Measurements from ENCODE around the gene SLC35B1.
"Not testable (repeated sequence)": the region's sequence is repeated elsewhere in the genome, so short reads cannot be mapped to it uniquely, and the experiment has no call there.

SLC35B1 gene

GRCh38 chr17:49728425-49728824, 20.7 kb upstream of the SLC35B1 start:
- no peaks in the 10 kb centered on the region for H3K36me3 ChIP-seq (ENCODE audit: control insufficient read depth, low read length)
- no peak overlapping the region for H3K4me2 ChIP-seq (ENCODE audit: low read length)
- no peaks in the 10 kb centered on the region for H3K9me3 ChIP-seq (ENCODE audit: control insufficient read depth, insufficient read depth, low read length)
- no peak for TF ChIP-seq CTCF (IDR thresholded peaks at IDR 0.05; ENCODE audit: low read depth, low read length, poor library complexity, severe bottlenecking)
- TF ChIP-seq EZH2phosphoT487 (IDR thresholded peaks at IDR 0.05; ENCODE audit: borderline replicate concordance, low read length) = no peak
- no peak overlapping the region for H3K4me3 ChIP-seq (ENCODE audit: low read length)
- H3K4me1 ChIP-seq (ENCODE audit: control insufficient read depth, low read length) = no peaks in the 10 kb centered on the region
- H3K27ac ChIP-seq (ENCODE audit: low read depth, low read length) = no peak overlapping the region
- no peaks in the 10 kb centered on the region for H3F3A ChIP-seq (ENCODE audit: control insufficient read depth, insufficient read depth)
- no peaks in the 10 kb centered on the region for H4K20me1 ChIP-seq (ENCODE audit: control insufficient read depth, insufficient read depth, low read depth, low read length)
- H3K27me3 ChIP-seq (ENCODE audit: control insufficient read depth, low read length) = no peaks in the 10 kb centered on the region
- H3K9me2 ChIP-seq (replicated peaks; ENCODE audit: control insufficient read depth, low read length) = no peaks in the 10 kb centered on the region
- H3K79me2 ChIP-seq (ENCODE audit: control insufficient read depth, low read length) = no peaks in the 10 kb centered on the region

GRCh38 chr17:49727380-49727779, 19.6 kb upstream of the SLC35B1 start:
- no peak overlapping the region for H3K27ac ChIP-seq (ENCODE audit: low read depth, low read length)
- no peaks in the 10 kb centered on the region for H3F3A ChIP-seq (ENCODE audit: control insufficient read depth, insufficient read depth)
- H3K4me1 ChIP-seq (ENCODE audit: control insufficient read depth, low read length) = no peaks in the 10 kb centered on the region
- H3K9me3 ChIP-seq (ENCODE audit: control insufficient read depth, insufficient read depth, low read length) = no peaks in the 10 kb centered on the region
- no peaks in the 10 kb centered on the region for H3K9me2 ChIP-seq (replicated peaks; ENCODE audit: control insufficient read depth, low read length)
- no peaks in the 10 kb centered on the region for H4K20me1 ChIP-seq (ENCODE audit: control insufficient read depth, insufficient read depth, low read depth, low read length)
- H3K36me3 ChIP-seq (ENCODE audit: control insufficient read depth, low read length) = no peaks in the 10 kb centered on the region
- no peak overlapping the region for H3K4me2 ChIP-seq (ENCODE audit: low read length)
- TF ChIP-seq EZH2phosphoT487 (IDR thresholded peaks at IDR 0.05; ENCODE audit: borderline replicate concordance, low read length) (no peak), CTCF (IDR thresholded peaks at IDR 0.05; ENCODE audit: low read depth, low read length, poor library complexity, severe bottlenecking) (no peak)
- no peaks in the 10 kb centered on the region for H3K27me3 ChIP-seq (ENCODE audit: control insufficient read depth, low read length)
- no peak overlapping the region for H3K4me3 ChIP-seq (ENCODE audit: low read length)
- no peaks in the 10 kb centered on the region for H3K79me2 ChIP-seq (ENCODE audit: control insufficient read depth, low read length)

GRCh38 chr17:49725452-49726130, 17.8 kb upstream of the SLC35B1 start:
- Histone ChIP-seq H3K36me3 (ENCODE audit: control insufficient read depth, low read length) (no peaks in the 10 kb centered on the region), H3K9me2 (replicated peaks; ENCODE audit: control insufficient read depth, low read length) (no peaks in the 10 kb centered on the region), H3K9me3 (ENCODE audit: control insufficient read depth, insufficient read depth, low read length) (no peaks in the 10 kb centered on the region), H3K4me3 (ENCODE audit: low read length) (no peak overlapping the region), H4K20me1 (ENCODE audit: control insufficient read depth, insufficient read depth, low read depth, low read length) (no peaks in the 10 kb centered on the region), H3K79me2 (ENCODE audit: control insufficient read depth, low read length) (no peaks in the 10 kb centered on the region), H3K27ac (ENCODE audit: low read depth, low read length) (no peak overlapping the region), H3K4me1 (ENCODE audit: control insufficient read depth, low read length) (no peaks in the 10 kb centered on the region), H3F3A (ENCODE audit: control insufficient read depth, insufficient read depth) (no peaks in the 10 kb centered on the region), H3K4me2 (ENCODE audit: low read length) (no peak overlapping the region), H3K27me3 (ENCODE audit: control insufficient read depth, low read length) (no peaks in the 10 kb centered on the region)
- TF ChIP-seq CTCF (IDR thresholded peaks at IDR 0.05; ENCODE audit: low read depth, low read length, poor library complexity, severe bottlenecking) (no peak), EZH2phosphoT487 (IDR thresholded peaks at IDR 0.05; ENCODE audit: borderline replicate concordance, low read length) (no peak)

GRCh38 chr17:49724552-49724951, 16.8 kb upstream of the SLC35B1 start:
- H3K4me1 ChIP-seq (ENCODE audit: control insufficient read depth, low read length); H3K36me3 ChIP-seq (ENCODE audit: control insufficient read depth, low read length); H3K9me2 ChIP-seq (replicated peaks; ENCODE audit: control insufficient read depth, low read length); H3K79me2 ChIP-seq (ENCODE audit: control insufficient read depth, low read length); H3K4me2 ChIP-seq (ENCODE audit: low read length); H3K4me3 ChIP-seq (ENCODE audit: low read length); H4K20me1 ChIP-seq (ENCODE audit: control insufficient read depth, insufficient read depth, low read depth, low read length); H3K27ac ChIP-seq (ENCODE audit: low read depth, low read length); H3F3A ChIP-seq (ENCODE audit: control insufficient read depth, insufficient read depth); H3K9me3 ChIP-seq (ENCODE audit: control insufficient read depth, insufficient read depth, low read length); H3K27me3 ChIP-seq (ENCODE audit: control insufficient read depth, low read length): not testable (repeated sequence)
